GM12878 (cell line): Measurements from ENCODE around the gene ZNF100. TPM values are rescaled to one million over a fixed set of nuclear protein-coding genes. Genes with fewer than 3 reads are reported as not detected.

Experiments used
- CHD4 ChIP-seq: fragments of 200-600 bp; sonication (generic); IDR thresholded peaks from 2 replicates; pipeline ENCODE4 v1.6.1; 2016; ENCODE audit warnings: mild to moderate bottlenecking
- EP300 ChIP-seq, 2 experiments: fragments of 150-350 bp in 1 of 2; IDR thresholded peaks; 2 replicates each; pipeline ENCODE4 v1.6.1; 2011 to 2012; ENCODE audit warnings: low read depth in 2 of 2, low read length in 2 of 2, borderline replicate concordance in 1 of 2, improper control_type of control experiment in 1 of 2, inconsistent platforms in 1 of 2; ENCODE audit not compliant: control insufficient read depth in 1 of 2
- HDGF ChIP-seq: fragments of 450-650 bp; IDR thresholded peaks from 2 replicates; pipeline ENCODE4 v1.6.1; 2016; ENCODE audit warnings: antibody characterized with exemption
- MEF2B ChIP-seq: fragments of 450-650 bp; IDR thresholded peaks from 2 replicates; pipeline ENCODE4 v1.6.1; 2018; ENCODE audit warnings: mild to moderate bottlenecking, moderate library complexity; ENCODE audit not compliant: partially characterized antibody, poor library complexity, severe bottlenecking
- MXI1 ChIP-seq: fragments of 150-350 bp; IDR thresholded peaks from 2 replicates; pipeline ENCODE4 v1.6.1; 2011; ENCODE audit warnings: low read depth, mild to moderate bottlenecking, inconsistent platforms, low read length, improper control_type of control experiment
- NR2F1 ChIP-seq: fragments of 450-650 bp; conservative IDR thresholded peaks from 2 replicates; pipeline ENCODE4 v1.6.1; 2017; ENCODE audit warnings: mild to moderate bottlenecking
- RBBP5 ChIP-seq: fragments of 200-600 bp; sonication (generic); conservative IDR thresholded peaks from 2 replicates; pipeline ENCODE4 v1.6.1; 2016
- SMAD5 ChIP-seq: IDR thresholded peaks from 2 replicates; pipeline ENCODE4 v1.6.1; 2016; ENCODE audit warnings: antibody characterized with exemption, low read depth
- SMARCA5 ChIP-seq: fragments of 450-650 bp; IDR thresholded peaks from 2 replicates; pipeline ENCODE4 v1.6.1; 2017; ENCODE audit warnings: mild to moderate bottlenecking
- SUZ12 ChIP-seq: fragments of 200-600 bp; sonication (generic); IDR thresholded peaks from one replicate; pipeline ENCODE4 v1.6.1; 2018; ENCODE audit warnings: antibody characterized with exemption, mild to moderate bottlenecking; ENCODE audit not compliant: unreplicated experiment
- TAF1 ChIP-seq: IDR thresholded peaks from 2 replicates; pipeline ENCODE4 v1.6.1; 2011; ENCODE audit warnings: mild to moderate bottlenecking, low read depth, low read length, borderline replicate concordance
- ZNF622 ChIP-seq: fragments of 450-650 bp; IDR thresholded peaks from 2 replicates; pipeline ENCODE4 v1.6.1; 2017; ENCODE audit warnings: mild to moderate bottlenecking, inconsistent platforms
- ZZZ3 ChIP-seq: IDR thresholded peaks from 2 replicates; pipeline ENCODE4 v1.6.1; 2011; ENCODE audit warnings: low read depth; ENCODE audit not compliant: control insufficient read depth, insufficient read length
- polyA plus RNA-seq, 11 experiments: library from polyadenylated mRNA; depleted of rRNA in 4 of 11; unstranded in 6 of 11; stranded (reverse) in 5 of 11; fragments of >200 nt; fragmentation: Nextera tagmentation in 4 of 11; fragmentation: Illumina TruSeq in 1 of 11; extraction: Ambion mirVana in 4 of 11; extraction: Trizol in 1 of 11; gene quantifications; 1 replicate in 1 of 11; 2 replicates in 10 of 11; pipeline versions ENCODE4 v1.2.1 to v1.2.3, GENCODE V29; 2011 to 2016; ENCODE audit warnings: inconsistent platforms in 2 of 11, missing spikeins in 2 of 11, low read depth in 1 of 11
- total RNA-seq, 4 experiments: library from RNA; depleted of rRNA in 3 of 4; stranded (reverse); fragments of >200 nt in 3 of 4; fragmentation: Illumina TruSeq in 1 of 4; extraction: Trizol in 1 of 4; gene quantifications; 2 replicates each; pipeline versions ENCODE4 v1.2.1 to v1.2.3, GENCODE V29; 2013 to 2021
- TF ChIP-seq, protein P1 (sequence below): fragments of 450-650 bp; IDR thresholded peaks from 2 replicates; pipeline ENCODE4 v1.6.1; 2016; ENCODE audit warnings: mild to moderate bottlenecking
- TF ChIP-seq, protein P2 (sequence below): fragments of 450-650 bp; IDR thresholded peaks from 2 replicates; pipeline ENCODE4 v1.6.1; 2017; ENCODE audit warnings: mild to moderate bottlenecking
- TF ChIP-seq, protein P3 (sequence below): IDR thresholded peaks from 2 replicates; pipeline ENCODE4 v1.6.1; 2012; ENCODE audit warnings: mild to moderate bottlenecking, low read depth, low read length
- TF ChIP-seq, protein P4 (sequence below): IDR thresholded peaks from 2 replicates; pipeline ENCODE4 v1.6.1; 2011; ENCODE audit warnings: low read depth, mild to moderate bottlenecking, low read length, moderate library complexity, borderline replicate concordance; ENCODE audit errors: extremely low read depth
- TF ChIP-seq, protein P5 (sequence below): fragments of 450-650 bp; IDR thresholded peaks from 2 replicates; pipeline ENCODE4 v1.6.1; 2017; ENCODE audit warnings: mild to moderate bottlenecking, low read depth, inconsistent platforms; ENCODE audit not compliant: poor library complexity, severe bottlenecking
- TF ChIP-seq, protein P6 (sequence below): fragments of 450-650 bp; IDR thresholded peaks from 2 replicates; pipeline ENCODE4 v1.6.1; 2016; ENCODE audit warnings: mild to moderate bottlenecking

The ZNF100 gene
- total and polyA plus RNA-seq, 10 of the 15 experiments (the other 5 are each of a cell fraction or from before 2014, with no cell fraction given), result 3.0 to 18.2 (median 9.4) TPM

DNA sequence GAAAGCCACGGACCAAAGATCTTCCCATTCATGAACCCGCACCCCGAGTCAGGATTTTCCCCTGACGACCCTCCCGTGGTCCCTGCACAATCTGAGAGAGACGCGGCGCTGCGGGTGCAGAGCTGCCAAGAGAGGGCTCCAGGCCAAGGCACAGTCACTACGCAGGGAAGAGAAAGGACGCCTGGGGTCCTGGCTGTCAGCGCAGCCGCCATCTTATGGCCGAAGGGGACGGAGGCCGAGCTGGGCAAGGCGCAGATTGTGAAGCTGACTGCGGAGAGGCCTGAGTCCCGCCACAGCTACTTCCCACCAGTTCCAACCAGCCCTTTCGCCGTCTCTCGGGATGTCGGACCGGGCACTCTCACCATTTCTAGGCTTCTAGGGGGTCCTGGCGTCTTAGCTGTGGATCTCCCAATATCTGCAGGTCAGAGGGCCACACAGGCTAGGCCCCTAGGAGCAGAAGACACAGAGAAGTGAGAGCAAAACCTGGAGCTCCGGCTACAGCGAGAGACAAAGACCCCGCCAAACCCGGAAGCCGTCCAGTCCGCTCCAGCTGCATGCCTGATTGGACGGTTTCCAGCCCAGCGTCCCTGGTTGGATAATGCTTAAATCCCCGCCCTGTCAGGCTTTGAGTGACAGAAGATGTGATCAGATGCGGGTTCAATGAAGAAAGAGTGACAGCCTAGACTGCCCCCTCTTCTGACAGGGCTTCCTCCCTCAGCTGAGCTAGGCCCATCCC lies at the start of gene ZNF100 (continued):
- TF ChIP-seq, protein P1, sequence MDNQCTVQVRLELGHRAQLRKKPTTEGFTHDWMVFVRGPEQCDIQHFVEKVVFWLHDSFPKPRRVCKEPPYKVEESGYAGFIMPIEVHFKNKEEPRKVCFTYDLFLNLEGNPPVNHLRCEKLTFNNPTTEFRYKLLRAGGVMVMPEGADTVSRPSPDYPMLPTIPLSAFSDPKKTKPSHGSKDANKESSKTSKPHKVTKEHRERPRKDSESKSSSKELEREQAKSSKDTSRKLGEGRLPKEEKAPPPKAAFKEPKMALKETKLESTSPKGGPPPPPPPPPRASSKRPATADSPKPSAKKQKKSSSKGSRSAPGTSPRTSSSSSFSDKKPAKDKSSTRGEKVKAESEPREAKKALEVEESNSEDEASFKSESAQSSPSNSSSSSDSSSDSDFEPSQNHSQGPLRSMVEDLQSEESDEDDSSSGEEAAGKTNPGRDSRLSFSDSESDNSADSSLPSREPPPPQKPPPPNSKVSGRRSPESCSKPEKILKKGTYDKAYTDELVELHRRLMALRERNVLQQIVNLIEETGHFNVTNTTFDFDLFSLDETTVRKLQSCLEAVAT, result peak; percentile 62
- no peak for TF ChIP-seq EP300 (IDR thresholded peaks at IDR 0.05; ENCODE audit: borderline replicate concordance in 1 of 2, control insufficient read depth in 1 of 2, low read depth in 2 of 2, low read length in 2 of 2)
- TF ChIP-seq MEF2B, result no peak
- TF ChIP-seq SMAD5, result peak; percentile 69
- TF ChIP-seq SMARCA5, result no peak
- TF ChIP-seq, protein P2, sequence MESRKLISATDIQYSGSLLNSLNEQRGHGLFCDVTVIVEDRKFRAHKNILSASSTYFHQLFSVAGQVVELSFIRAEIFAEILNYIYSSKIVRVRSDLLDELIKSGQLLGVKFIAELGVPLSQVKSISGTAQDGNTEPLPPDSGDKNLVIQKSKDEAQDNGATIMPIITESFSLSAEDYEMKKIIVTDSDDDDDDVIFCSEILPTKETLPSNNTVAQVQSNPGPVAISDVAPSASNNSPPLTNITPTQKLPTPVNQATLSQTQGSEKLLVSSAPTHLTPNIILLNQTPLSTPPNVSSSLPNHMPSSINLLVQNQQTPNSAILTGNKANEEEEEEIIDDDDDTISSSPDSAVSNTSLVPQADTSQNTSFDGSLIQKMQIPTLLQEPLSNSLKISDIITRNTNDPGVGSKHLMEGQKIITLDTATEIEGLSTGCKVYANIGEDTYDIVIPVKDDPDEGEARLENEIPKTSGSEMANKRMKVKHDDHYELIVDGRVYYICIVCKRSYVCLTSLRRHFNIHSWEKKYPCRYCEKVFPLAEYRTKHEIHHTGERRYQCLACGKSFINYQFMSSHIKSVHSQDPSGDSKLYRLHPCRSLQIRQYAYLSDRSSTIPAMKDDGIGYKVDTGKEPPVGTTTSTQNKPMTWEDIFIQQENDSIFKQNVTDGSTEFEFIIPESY, result no peak
- TF ChIP-seq MXI1, result no peak
- TF ChIP-seq SUZ12, result no peak
- no peak for TF ChIP-seq ZZZ3
- TF ChIP-seq, protein P3, sequence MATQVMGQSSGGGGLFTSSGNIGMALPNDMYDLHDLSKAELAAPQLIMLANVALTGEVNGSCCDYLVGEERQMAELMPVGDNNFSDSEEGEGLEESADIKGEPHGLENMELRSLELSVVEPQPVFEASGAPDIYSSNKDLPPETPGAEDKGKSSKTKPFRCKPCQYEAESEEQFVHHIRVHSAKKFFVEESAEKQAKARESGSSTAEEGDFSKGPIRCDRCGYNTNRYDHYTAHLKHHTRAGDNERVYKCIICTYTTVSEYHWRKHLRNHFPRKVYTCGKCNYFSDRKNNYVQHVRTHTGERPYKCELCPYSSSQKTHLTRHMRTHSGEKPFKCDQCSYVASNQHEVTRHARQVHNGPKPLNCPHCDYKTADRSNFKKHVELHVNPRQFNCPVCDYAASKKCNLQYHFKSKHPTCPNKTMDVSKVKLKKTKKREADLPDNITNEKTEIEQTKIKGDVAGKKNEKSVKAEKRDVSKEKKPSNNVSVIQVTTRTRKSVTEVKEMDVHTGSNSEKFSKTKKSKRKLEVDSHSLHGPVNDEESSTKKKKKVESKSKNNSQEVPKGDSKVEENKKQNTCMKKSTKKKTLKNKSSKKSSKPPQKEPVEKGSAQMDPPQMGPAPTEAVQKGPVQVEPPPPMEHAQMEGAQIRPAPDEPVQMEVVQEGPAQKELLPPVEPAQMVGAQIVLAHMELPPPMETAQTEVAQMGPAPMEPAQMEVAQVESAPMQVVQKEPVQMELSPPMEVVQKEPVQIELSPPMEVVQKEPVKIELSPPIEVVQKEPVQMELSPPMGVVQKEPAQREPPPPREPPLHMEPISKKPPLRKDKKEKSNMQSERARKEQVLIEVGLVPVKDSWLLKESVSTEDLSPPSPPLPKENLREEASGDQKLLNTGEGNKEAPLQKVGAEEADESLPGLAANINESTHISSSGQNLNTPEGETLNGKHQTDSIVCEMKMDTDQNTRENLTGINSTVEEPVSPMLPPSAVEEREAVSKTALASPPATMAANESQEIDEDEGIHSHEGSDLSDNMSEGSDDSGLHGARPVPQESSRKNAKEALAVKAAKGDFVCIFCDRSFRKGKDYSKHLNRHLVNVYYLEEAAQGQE, result no peak
- TF ChIP-seq, protein P4, sequence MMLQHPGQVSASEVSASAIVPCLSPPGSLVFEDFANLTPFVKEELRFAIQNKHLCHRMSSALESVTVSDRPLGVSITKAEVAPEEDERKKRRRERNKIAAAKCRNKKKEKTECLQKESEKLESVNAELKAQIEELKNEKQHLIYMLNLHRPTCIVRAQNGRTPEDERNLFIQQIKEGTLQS, result no peak
- TF ChIP-seq NR2F1, result peak; percentile 23; the same call in 1 of the 2 replicates
- TF ChIP-seq, protein P5, sequence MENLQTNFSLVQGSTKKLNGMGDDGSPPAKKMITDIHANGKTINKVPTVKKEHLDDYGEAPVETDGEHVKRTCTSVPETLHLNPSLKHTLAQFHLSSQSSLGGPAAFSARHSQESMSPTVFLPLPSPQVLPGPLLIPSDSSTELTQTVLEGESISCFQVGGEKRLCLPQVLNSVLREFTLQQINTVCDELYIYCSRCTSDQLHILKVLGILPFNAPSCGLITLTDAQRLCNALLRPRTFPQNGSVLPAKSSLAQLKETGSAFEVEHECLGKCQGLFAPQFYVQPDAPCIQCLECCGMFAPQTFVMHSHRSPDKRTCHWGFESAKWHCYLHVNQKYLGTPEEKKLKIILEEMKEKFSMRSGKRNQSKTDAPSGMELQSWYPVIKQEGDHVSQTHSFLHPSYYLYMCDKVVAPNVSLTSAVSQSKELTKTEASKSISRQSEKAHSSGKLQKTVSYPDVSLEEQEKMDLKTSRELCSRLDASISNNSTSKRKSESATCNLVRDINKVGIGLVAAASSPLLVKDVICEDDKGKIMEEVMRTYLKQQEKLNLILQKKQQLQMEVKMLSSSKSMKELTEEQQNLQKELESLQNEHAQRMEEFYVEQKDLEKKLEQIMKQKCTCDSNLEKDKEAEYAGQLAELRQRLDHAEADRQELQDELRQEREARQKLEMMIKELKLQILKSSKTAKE, result no peak
- no peak for TF ChIP-seq CHD4
- TF ChIP-seq RBBP5, result no peak
- TF ChIP-seq ZNF622, result no peak
- 0 out of 2 replicates have a peak, but pooled peaks have one; percentile 27 for TF ChIP-seq HDGF
- peak; percentile 90 for TF ChIP-seq TAF1
- TF ChIP-seq, protein P6, sequence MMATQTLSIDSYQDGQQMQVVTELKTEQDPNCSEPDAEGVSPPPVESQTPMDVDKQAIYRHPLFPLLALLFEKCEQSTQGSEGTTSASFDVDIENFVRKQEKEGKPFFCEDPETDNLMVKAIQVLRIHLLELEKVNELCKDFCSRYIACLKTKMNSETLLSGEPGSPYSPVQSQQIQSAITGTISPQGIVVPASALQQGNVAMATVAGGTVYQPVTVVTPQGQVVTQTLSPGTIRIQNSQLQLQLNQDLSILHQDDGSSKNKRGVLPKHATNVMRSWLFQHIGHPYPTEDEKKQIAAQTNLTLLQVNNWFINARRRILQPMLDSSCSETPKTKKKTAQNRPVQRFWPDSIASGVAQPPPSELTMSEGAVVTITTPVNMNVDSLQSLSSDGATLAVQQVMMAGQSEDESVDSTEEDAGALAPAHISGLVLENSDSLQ, result peak; percentile 98
